Mammary epithelial cell (primary cell): Measurements from ENCODE around the gene COA5.

Experiments used
- EZH2 ChIP-seq: IDR thresholded peaks from 2 replicates; pipeline ENCODE4 v1.6.1; 2012; ENCODE audit warnings: low read length, inconsistent platforms, borderline replicate concordance
- TF ChIP-seq, protein P1 (sequence below), 2 donors: IDR thresholded peaks in 1 of 2; conservative IDR thresholded peaks in 1 of 2; 2 replicates each; pipeline ENCODE4 v1.5.1; 2011 to 2012; ENCODE audit warnings: inconsistent platforms in 2 of 2, low read length in 2 of 2, mild to moderate bottlenecking in 2 of 2, control low read depth in 1 of 2, low read depth in 1 of 2; ENCODE audit not compliant: insufficient read depth in 1 of 2; ENCODE audit errors: extremely low read depth in 1 of 2

DNA sequence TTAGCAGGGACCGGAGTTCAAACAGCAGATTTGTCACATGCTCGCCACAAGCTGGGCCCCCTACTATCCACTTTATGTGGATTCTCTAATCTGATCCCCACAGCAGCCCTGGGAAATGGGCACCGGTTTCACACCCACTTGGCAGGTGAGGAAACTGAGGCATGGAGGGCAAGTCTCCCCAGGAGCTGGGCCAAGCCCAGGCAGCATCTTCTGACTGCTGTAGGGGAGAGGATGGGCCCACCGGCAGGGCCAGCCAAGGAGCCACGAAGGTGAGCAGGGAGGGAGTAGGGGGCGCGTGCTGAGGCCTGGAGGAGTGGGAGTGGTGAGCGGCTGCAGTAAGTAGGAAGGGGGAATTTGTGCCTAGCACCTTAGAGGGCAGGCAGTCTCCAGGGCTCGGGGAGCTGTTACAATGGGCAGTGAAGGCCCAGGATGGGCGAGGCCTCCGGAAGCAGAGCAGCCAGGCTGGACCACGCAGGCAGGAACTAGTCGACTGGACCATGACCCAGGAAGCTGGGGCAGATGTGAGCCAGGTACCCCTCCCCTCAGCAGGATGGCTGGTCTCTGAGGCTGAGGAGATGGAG, 37.1 kb downstream of the COA5 start:
- no peak for TF ChIP-seq EZH2
- TF ChIP-seq, protein P1, sequence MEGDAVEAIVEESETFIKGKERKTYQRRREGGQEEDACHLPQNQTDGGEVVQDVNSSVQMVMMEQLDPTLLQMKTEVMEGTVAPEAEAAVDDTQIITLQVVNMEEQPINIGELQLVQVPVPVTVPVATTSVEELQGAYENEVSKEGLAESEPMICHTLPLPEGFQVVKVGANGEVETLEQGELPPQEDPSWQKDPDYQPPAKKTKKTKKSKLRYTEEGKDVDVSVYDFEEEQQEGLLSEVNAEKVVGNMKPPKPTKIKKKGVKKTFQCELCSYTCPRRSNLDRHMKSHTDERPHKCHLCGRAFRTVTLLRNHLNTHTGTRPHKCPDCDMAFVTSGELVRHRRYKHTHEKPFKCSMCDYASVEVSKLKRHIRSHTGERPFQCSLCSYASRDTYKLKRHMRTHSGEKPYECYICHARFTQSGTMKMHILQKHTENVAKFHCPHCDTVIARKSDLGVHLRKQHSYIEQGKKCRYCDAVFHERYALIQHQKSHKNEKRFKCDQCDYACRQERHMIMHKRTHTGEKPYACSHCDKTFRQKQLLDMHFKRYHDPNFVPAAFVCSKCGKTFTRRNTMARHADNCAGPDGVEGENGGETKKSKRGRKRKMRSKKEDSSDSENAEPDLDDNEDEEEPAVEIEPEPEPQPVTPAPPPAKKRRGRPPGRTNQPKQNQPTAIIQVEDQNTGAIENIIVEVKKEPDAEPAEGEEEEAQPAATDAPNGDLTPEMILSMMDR (conservative IDR thresholded peaks at IDR 0.05 in 1 of 2, IDR thresholded peaks at IDR 0.05 in 1 of 2; ENCODE audit: extremely low read depth in 1 of 2, insufficient read depth in 1 of 2, low read depth in 1 of 2, low read length in 2 of 2), result no peak
